Measurements from ENCODE around the gene SLC24A3. TPM values are rescaled to one million over a fixed set of nuclear protein-coding genes. Genes with fewer than 3 reads are reported as not detected.

SLC24A3 gene
- total and polyA plus RNA-seq, 9 donors = 4.8 to 40.5 (median 18.6) TPM

GRCh38 chr20:19743640-19743995 lies 531.2 kb downstream of the SLC24A3 start:
- no peak overlapping the region for H3K4me3 ChIP-seq
- TF ChIP-seq POLR2A (IDR thresholded peaks at IDR 0.05) = no peak
- no peak for TF ChIP-seq EP300 (IDR thresholded peaks at IDR 0.05)
- TF ChIP-seq CTCF (IDR thresholded peaks at IDR 0.05) = no peak
- DNase-seq = no peak
- intact Hi-C loops (cut with DNase I) = loop anchor here in 1 of 4 donors (10.0 kb wide), 1 partner anchor 49 kb away; no protein-coding TSS in a partner anchor
- no peaks in the 10 kb centered on the region for H3K9me3 ChIP-seq
- no peaks in the 10 kb centered on the region for H3K27me3 ChIP-seq
- H3K36me3 ChIP-seq = no peaks in the 10 kb centered on the region
- 36 to 81% (median 59%) methylated on average over 1 of the region's 1 CpG for WGBS, 3 donors
- no peak overlapping the region for H3K27ac ChIP-seq
- no peaks in the 10 kb centered on the region for H3K4me1 ChIP-seq (ENCODE audit: insufficient read depth)

GRCh38 chr20:19745106-19745505 lies 532.7 kb downstream of the SLC24A3 start:
- 81 to 94% (median 90%) methylated on average over 3 of the region's 3 CpGs for WGBS, 3 donors

GRCh38 chr20:19745584-19745983 lies 533.1 kb downstream of the SLC24A3 start:
- TF ChIP-seq CTCF (IDR thresholded peaks at IDR 0.05) = no peak
- no peak for TF ChIP-seq POLR2A (IDR thresholded peaks at IDR 0.05)
- no peak for TF ChIP-seq EP300 (IDR thresholded peaks at IDR 0.05)
- no peak for DNase-seq
- 74 to 95% (median 77%) methylated on average over 1 of the region's 1 CpG for WGBS, 3 donors
- Histone ChIP-seq H3K9me3 (no peaks in the 10 kb centered on the region), H3K27me3 (no peaks in the 10 kb centered on the region), H3K4me1 (ENCODE audit: insufficient read depth) (no peaks in the 10 kb centered on the region), H3K36me3 (no peaks in the 10 kb centered on the region), H3K27ac (no peak overlapping the region), H3K4me3 (no peak overlapping the region)
- intact Hi-C loops (cut with DNase I) = loop anchor here in 1 of 4 donors (10.0 kb wide), 1 partner anchor 51 kb away; no protein-coding TSS in a partner anchor

More at GRCh38 chr20:19745106-19745505, 532.7 kb downstream of the SLC24A3 start:
- no peaks in the 10 kb centered on the region for H3K4me1 ChIP-seq (ENCODE audit: insufficient read depth)
- H3K36me3 ChIP-seq = no peaks in the 10 kb centered on the region
- H3K4me3 ChIP-seq = no peak overlapping the region
- intact Hi-C loops (cut with DNase I) = loop anchor here in 1 of 4 donors (10.0 kb wide), 1 partner anchor 50 kb away; no protein-coding TSS in a partner anchor
- DNase-seq = no peak
- no peak for TF ChIP-seq POLR2A (IDR thresholded peaks at IDR 0.05)
- no peak for TF ChIP-seq EP300 (IDR thresholded peaks at IDR 0.05)
- TF ChIP-seq CTCF (IDR thresholded peaks at IDR 0.05) = no peak
- no peaks in the 10 kb centered on the region for H3K9me3 ChIP-seq
- H3K27me3 ChIP-seq = no peaks in the 10 kb centered on the region
- no peak overlapping the region for H3K27ac ChIP-seq

- Histone ChIP-seq H3K4me3 (no peak overlapping the region), H3K9me3 (no peaks in the 10 kb centered on the region), H3K4me1 (ENCODE audit: insufficient read depth) (no peaks in the 10 kb centered on the region), H3K27ac (no peak overlapping the region), H3K36me3 (no peaks in the 10 kb centered on the region), H3K27me3 (no peaks in the 10 kb centered on the region)
- DNase-seq = no peak
- no peak for TF ChIP-seq CTCF (IDR thresholded peaks at IDR 0.05)
- intact Hi-C loops (cut with DNase I) = loop anchor here in 1 of 4 donors (10.0 kb wide), 1 partner anchor 52 kb away; no protein-coding TSS in a partner anchor
- 91 to 100% (median 93%) methylated on average over 1 of the region's 1 CpG for WGBS, 3 donors
These were observed 534.0 kb downstream of the SLC24A3 start for GRCh38 chr20:19746396-19746795.
